HT-29 (cell line): ENCODE measurements around the gene HSD11B2. TPM values are rescaled to one million over a fixed set of nuclear protein-coding genes. Genes with fewer than 3 reads are reported as not detected.

Source experiments
- DNase-seq: peaks from one replicate; pipeline ENCODE4 v3.0.0-alpha.2; 2015; ENCODE audit warnings: low spot score
- total RNA-seq: library from RNA; depleted of rRNA; stranded (reverse); fragments of >200 nt; shearing (Covaris generic); gene quantifications from 2 replicates; pipeline ENCODE4 v1.2.3, GENCODE V29; 2014

HSD11B2 gene
- total RNA-seq, 1 experiment from 2014 or later, result 23.2 TPM

GRCh38 chr16:67396159-67397035 is 34.5 kb upstream of the HSD11B2 start:
- peak; percentile 95 for DNase-seq

- no peak for DNase-seq
Observed at GRCh38 chr16:67397036-67397801, 33.7 kb upstream of the HSD11B2 start.

- no peak for DNase-seq
Observed at GRCh38 chr16:67397812-67398545, 32.9 kb upstream of the HSD11B2 start.

- no peak for DNase-seq
Observed at GRCh38 chr16:67398546-67399217, 32.2 kb upstream of the HSD11B2 start.

GRCh38 chr16:67399218-67399733 is 31.6 kb upstream of the HSD11B2 start:
- peak; percentile 62 for DNase-seq

GRCh38 chr16:67399749-67400704 is 30.9 kb upstream of the HSD11B2 start:
- DNase-seq, result no peak

GRCh38 chr16:67400901-67401300 is 30.0 kb upstream of the HSD11B2 start:
- no peak for DNase-seq

GRCh38 chr16:67403976-67404555 is 26.9 kb upstream of the HSD11B2 start:
- no peak for DNase-seq

- peak; percentile 99 for DNase-seq
Observed at GRCh38 chr16:67404740-67405226, 26.1 kb upstream of the HSD11B2 start.

GRCh38 chr16:67405336-67405735 is 25.6 kb upstream of the HSD11B2 start:
- no peak for DNase-seq

GRCh38 chr16:67406111-67406971 is 24.6 kb upstream of the HSD11B2 start:
- no peak for DNase-seq

- DNase-seq, result no peak
Observed at GRCh38 chr16:67407176-67407787, 23.6 kb upstream of the HSD11B2 start.

- no peak for DNase-seq
Observed at GRCh38 chr16:67407788-67408452, 23.0 kb upstream of the HSD11B2 start.

GRCh38 chr16:67409631-67410030 is 21.3 kb upstream of the HSD11B2 start:
- no peak for DNase-seq

GRCh38 chr16:67411339-67411738 is 19.6 kb upstream of the HSD11B2 start:
- no peak for DNase-seq

GRCh38 chr16:67412294-67412693 is 18.6 kb upstream of the HSD11B2 start:
- DNase-seq, result no peak
